COLO668 (cell line): ENCODE measurements around the gene AQP12B.
"Not testable (repeated sequence)": the region's sequence is repeated elsewhere in the genome, so short reads cannot be mapped to it uniquely, and the experiment has no call there.

ENCODE experiments used
- DNase-seq: peaks from one replicate; lab custom pipeline; 2025; ENCODE audit not compliant: unreplicated experiment; lab: John Stamatoyannopoulos, UW

The AQP12B gene

GRCh38 chr2:240682431-240683224, at the start of gene AQP12B:
TSS of gene AQP12B (minus strand) at chr2:240682885. CDS start at chr2:240682837, 48 bp downstream.
- DNase-seq: not testable (repeated sequence)

GRCh38 chr2:240732184-240732583, 49.5 kb upstream of the AQP12B start:
- no peak for DNase-seq

GRCh38 chr2:240731178-240731545, 48.5 kb upstream of the AQP12B start:
- DNase-seq: no peak

GRCh38 chr2:240730501-240731177, 48.0 kb upstream of the AQP12B start:
- DNase-seq: no peak

GRCh38 chr2:240728827-240729226, 46.1 kb upstream of the AQP12B start:
- DNase-seq: no peak

- no peak for DNase-seq
Observed at GRCh38 chr2:240728361-240728760, 45.7 kb upstream of the AQP12B start.

GRCh38 chr2:240727913-240728312, 45.2 kb upstream of the AQP12B start:
- no peak for DNase-seq

GRCh38 chr2:240727439-240727838, 44.8 kb upstream of the AQP12B start:
- no peak for DNase-seq

GRCh38 chr2:240726876-240727275, 44.2 kb upstream of the AQP12B start:
- no peak for DNase-seq

- peak; percentile 55 for DNase-seq
Observed at GRCh38 chr2:240725671-240726070, 43.0 kb upstream of the AQP12B start.

- DNase-seq: no peak
Observed at GRCh38 chr2:240725266-240725665, 42.6 kb upstream of the AQP12B start.

- DNase-seq: no peak
Observed at GRCh38 chr2:240724431-240724830, 41.7 kb upstream of the AQP12B start.

GRCh38 chr2:240723851-240724250, 41.2 kb upstream of the AQP12B start:
- DNase-seq: no peak

GRCh38 chr2:240722796-240723735, 40.4 kb upstream of the AQP12B start:
- no peak for DNase-seq

- DNase-seq: no peak
Observed at GRCh38 chr2:240722376-240722775, 39.7 kb upstream of the AQP12B start.

- DNase-seq: no peak
Observed at GRCh38 chr2:240721596-240722180, 39.0 kb upstream of the AQP12B start.

GRCh38 chr2:240720686-240721595, 38.3 kb upstream of the AQP12B start:
- DNase-seq: no peak

- DNase-seq: no peak
Observed at GRCh38 chr2:240719676-240720545, 37.2 kb upstream of the AQP12B start.

- no peak for DNase-seq
Observed at GRCh38 chr2:240718896-240719490, 36.3 kb upstream of the AQP12B start.
